ENCODE measurements around the gene KRTAP5-2. TPM values are rescaled to one million over a fixed set of nuclear protein-coding genes. Genes with fewer than 3 reads are reported as not detected.

The KRTAP5-2 gene
- total RNA-seq, 1 donor from 2014 or later = not detected

DNA sequence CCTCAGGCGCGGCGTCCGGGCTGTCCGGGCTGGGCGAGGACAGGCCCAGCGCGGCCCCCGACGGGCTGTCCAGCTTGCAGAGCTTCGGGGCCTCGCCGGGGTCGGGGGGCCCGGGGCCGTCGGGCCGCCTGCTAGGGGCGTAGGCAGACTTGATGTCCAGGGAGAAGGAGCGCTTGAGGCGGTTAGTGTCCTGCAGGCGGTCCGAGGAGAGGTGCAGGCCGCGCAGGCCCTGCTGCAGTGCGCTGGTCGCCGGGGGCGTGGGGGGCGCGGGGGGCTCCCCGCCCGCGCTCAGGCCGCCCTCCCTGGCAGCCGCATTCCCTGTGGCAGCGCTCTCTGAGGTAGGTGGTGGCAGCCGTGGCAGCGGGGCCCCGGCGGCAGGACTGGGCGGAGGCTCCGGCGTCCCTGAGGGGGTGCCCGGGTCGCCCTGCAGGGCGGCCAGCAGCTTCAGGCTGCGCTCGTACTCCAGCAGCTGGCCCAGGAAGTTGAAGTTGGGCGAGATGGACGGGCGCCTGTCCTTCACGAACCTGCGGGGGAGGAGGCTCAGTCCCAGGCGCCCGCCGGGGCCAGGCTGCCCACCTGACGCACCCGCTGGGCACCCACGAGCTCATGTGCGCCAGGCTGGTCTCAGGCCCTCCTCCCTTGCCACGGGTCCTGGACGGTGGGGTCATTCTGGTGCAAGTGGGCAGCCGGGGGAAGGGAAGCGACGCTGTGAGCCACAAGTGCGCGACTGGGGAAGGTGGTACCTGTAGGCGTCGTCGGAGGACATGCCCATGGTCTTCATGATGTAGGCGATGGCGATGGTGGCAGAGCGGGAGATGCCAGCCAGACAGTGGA is 40.8 kb downstream of the KRTAP5-2 start:
- TF ChIP-seq, protein P1, sequence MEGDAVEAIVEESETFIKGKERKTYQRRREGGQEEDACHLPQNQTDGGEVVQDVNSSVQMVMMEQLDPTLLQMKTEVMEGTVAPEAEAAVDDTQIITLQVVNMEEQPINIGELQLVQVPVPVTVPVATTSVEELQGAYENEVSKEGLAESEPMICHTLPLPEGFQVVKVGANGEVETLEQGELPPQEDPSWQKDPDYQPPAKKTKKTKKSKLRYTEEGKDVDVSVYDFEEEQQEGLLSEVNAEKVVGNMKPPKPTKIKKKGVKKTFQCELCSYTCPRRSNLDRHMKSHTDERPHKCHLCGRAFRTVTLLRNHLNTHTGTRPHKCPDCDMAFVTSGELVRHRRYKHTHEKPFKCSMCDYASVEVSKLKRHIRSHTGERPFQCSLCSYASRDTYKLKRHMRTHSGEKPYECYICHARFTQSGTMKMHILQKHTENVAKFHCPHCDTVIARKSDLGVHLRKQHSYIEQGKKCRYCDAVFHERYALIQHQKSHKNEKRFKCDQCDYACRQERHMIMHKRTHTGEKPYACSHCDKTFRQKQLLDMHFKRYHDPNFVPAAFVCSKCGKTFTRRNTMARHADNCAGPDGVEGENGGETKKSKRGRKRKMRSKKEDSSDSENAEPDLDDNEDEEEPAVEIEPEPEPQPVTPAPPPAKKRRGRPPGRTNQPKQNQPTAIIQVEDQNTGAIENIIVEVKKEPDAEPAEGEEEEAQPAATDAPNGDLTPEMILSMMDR (IDR thresholded peaks at IDR 0.05; ENCODE audit: unreplicated experiment) = no peak
- Mint-ChIP-seq H3K9me3 (ENCODE audit: low read depth) (no peaks in the 10 kb centered on the region), H3K27me3 (peaks cover 18% of the 10 kb centered on the region), H3K4me3 (ENCODE audit: low read depth) (no peak overlapping the region), H3K36me3 (ENCODE audit: insufficient read depth) (peaks cover 2% of the 10 kb centered on the region), H3K4me1 (ENCODE audit: low read depth) (peaks cover 4% of the 10 kb centered on the region), H3K27ac (no peak overlapping the region)
- no peak for DNase-seq (ENCODE audit: low spot score, unreplicated experiment)

DNA sequence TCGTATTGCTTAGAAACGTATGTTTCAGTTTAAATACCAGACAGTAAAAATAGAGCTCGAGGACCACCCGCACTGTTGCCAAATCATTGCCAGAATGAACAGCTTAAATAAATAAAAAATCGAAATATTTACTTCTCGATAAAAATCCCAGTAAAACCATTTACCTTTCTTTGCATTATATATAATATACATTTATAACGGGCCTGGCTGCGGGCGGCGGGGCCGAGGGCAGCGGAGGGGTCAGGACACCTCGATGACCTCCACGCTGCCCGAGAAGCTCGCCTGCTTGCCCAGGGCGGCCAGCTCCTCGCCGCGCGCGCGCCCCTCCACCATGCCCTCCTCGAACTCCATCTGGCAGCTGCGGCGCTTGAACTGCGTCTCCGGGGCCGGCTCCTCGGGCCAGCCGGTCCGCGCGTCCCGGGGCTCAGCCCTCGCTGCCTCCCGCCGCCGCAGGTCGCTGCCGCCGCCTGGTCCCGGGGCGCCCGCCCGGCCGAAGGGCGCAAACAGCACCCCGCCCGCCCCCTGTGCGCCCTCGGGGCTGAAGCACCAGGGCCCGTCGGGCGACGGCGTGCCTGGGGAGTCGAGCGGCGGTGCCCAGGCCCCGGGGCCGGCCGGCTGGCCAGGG is 41.7 kb downstream of the KRTAP5-2 start:
- peaks cover 2% of the 10 kb centered on the region for H3K36me3 Mint-ChIP-seq (ENCODE audit: insufficient read depth)
- peaks cover 18% of the 10 kb centered on the region for H3K27me3 Mint-ChIP-seq
- TF ChIP-seq, protein P1 (IDR thresholded peaks at IDR 0.05; ENCODE audit: unreplicated experiment) = no peak
- no peak overlapping the region for H3K27ac Mint-ChIP-seq
- no peak overlapping the region for H3K4me3 Mint-ChIP-seq (ENCODE audit: low read depth)
- H3K9me3 Mint-ChIP-seq (ENCODE audit: low read depth) = no peaks in the 10 kb centered on the region
- no peak for DNase-seq (ENCODE audit: low spot score, unreplicated experiment)
- H3K4me1 Mint-ChIP-seq (ENCODE audit: low read depth) = peaks cover 4% of the 10 kb centered on the region

DNA sequence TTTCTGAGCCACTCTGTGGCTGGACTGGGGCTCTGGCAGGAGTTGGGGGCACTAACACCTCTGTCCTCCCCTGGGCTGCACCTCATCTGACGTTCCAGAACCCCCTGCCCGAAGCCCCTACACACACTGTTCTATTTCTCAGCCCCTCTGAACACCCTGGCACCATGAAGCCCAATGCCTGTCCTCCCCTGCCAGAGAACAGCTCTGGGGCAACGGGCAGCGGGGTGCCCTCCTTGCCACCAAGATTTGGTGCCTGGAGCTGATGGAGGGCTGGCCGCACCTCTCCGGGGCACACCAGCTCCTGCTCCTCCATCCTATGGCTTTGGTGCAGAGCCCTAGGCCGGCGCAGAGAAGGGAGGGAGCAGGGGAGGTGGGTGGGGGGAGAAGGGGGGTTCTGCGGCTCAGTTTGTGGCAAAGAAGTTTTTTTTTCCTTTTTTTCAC is 42.4 kb downstream of the KRTAP5-2 start:
- Mint-ChIP-seq H3K36me3 (ENCODE audit: insufficient read depth) (peaks cover 2% of the 10 kb centered on the region), H3K9me3 (ENCODE audit: low read depth) (no peaks in the 10 kb centered on the region), H3K27ac (no peak overlapping the region), H3K4me1 (ENCODE audit: low read depth) (peaks cover 4% of the 10 kb centered on the region), H3K4me3 (ENCODE audit: low read depth) (no peak overlapping the region), H3K27me3 (peaks cover 18% of the 10 kb centered on the region)
- TF ChIP-seq, protein P1 (IDR thresholded peaks at IDR 0.05; ENCODE audit: unreplicated experiment) = no peak
- no peak for DNase-seq (ENCODE audit: low spot score, unreplicated experiment)

DNA sequence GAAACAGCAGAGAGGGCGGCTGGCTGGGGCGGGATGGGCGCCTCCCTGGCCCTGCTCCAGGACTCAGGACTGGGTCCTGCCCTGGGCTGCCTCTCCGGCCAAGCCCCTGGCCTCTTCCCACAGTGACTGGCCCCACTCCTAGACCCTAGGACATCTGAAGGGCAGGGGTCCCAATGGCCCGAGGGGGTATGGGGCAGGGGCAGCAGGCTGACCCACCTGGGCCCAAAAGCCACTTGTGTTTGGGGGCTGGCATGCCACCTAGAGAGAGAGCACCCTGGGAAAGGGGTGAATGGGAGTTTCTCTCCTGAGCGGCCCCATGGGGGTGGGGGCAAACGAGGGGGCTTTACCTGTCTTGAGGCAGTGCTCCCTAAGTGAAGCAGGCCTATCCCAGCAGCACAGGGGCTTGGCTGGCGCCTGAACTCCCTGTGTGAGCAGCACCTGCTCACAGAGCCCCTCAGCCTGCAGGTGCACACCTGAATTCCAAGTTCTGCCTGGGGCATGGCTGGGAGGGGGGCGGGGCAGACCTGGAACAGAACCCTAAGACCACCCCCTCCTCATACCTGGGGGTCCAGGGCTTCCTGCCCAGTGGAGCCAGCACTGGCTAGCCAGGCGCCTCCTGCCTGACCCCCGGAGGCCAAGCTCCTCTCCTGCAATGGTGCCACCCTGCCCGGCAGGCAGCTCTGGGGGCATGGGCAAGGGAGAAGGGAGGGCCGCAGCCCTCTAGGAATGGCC is 42.9 kb downstream of the KRTAP5-2 start:
- Mint-ChIP-seq H3K4me1 (ENCODE audit: low read depth) (peaks cover 4% of the 10 kb centered on the region), H3K9me3 (ENCODE audit: low read depth) (no peaks in the 10 kb centered on the region), H3K36me3 (ENCODE audit: insufficient read depth) (peaks cover 2% of the 10 kb centered on the region), H3K27me3 (peaks cover 22% of the 10 kb centered on the region), H3K27ac (no peak overlapping the region), H3K4me3 (ENCODE audit: low read depth) (no peak overlapping the region)
- DNase-seq (ENCODE audit: low spot score, unreplicated experiment) = no peak
- TF ChIP-seq, protein P1 (IDR thresholded peaks at IDR 0.05; ENCODE audit: unreplicated experiment) = no peak

All from progenitor cell of endocrine pancreas (in vitro differentiated cells).